K562 (cell line): ENCODE measurements around the gene VPS50. TPM values are rescaled to one million over a fixed set of nuclear protein-coding genes. Genes with fewer than 3 reads are reported as not detected.

Source experiments
- ATAC-seq: fragments of 200-7000 bp; cut with Tn5 transposase; 3 replicates; pipeline ENCODE4 v1.9.1; 2020; ENCODE audit warnings: moderate library complexity
- BruUV-seq: library from RNA; stranded (reverse); fragments of 400-500 nt; replicated peaks from 2 replicates; lab custom pipeline; 2021; lab: Mats Ljungman, UMichigan
- CTCF ChIA-PET: fragments of 300-600 bp; formaldehyde crosslinking; extraction: SDS; loops from one replicate; lab custom pipeline; 2021; ENCODE audit warnings: low intra/inter-chr PET ratio; lab: Yijun Ruan, JAX
- POLR2A ChIA-PET: fragments of 300-600, 350-650 bp; sonication (Branson Sonifier 250); formaldehyde crosslinking; extraction: SDS; loops from one replicate; lab custom pipeline; 2021; ENCODE audit warnings: antibody characterized with exemption, inconsistent platforms; lab: Yijun Ruan, JAX
- DNase-seq, 4 experiments: peaks; one replicate each; pipeline versions ENCODE4 v3.0.0 to v3.0.0-alpha.2; 2011 to 2018; ENCODE audit warnings: low spot score in 3 of 4, mixed read lengths in 3 of 4; ENCODE audit errors: extremely low read depth in 1 of 4
- FAIRE-seq: peaks from 2 replicates; lab custom pipeline; 2011; peaks lifted over from hg19 to GRCh38; lab: Jason Lieb, UNC
- H2AFZ ChIP-seq: 2 replicates; pipeline ENCODE4 v1.6.0; 2011; ENCODE audit warnings: low read depth, low read length, control low read depth, inconsistent platforms
- H3K27ac ChIP-seq: fragments of 200-600 bp; 3 replicates; pipeline ENCODE4 v1.8.0; 2011; ENCODE audit warnings: low read depth, mild to moderate bottlenecking, control low read depth, inconsistent platforms, low read length, moderate library complexity, mixed read lengths; ENCODE audit errors: extremely low read depth
- H3K27me3 ChIP-seq, 2 experiments: fragments of 300-600 bp in 1 of 2; 2 replicates in 1 of 2; 3 replicates in 1 of 2; pipeline versions ENCODE4 v1.6.0 to v1.8.0; 2011; ENCODE audit warnings: inconsistent platforms in 2 of 2, low read length in 2 of 2, mild to moderate bottlenecking in 1 of 2, mixed read lengths in 1 of 2, moderate library complexity in 1 of 2; ENCODE audit not compliant: control insufficient read depth in 2 of 2, insufficient read depth in 2 of 2
- H3K36me3 ChIP-seq: fragments of 300-600 bp; 3 replicates; pipeline ENCODE4 v1.8.0; 2011; ENCODE audit warnings: mild to moderate bottlenecking, low read length, inconsistent platforms; ENCODE audit not compliant: control insufficient read depth, insufficient read depth
- H3K4me1 ChIP-seq, 2 experiments: fragments of 200-600 bp in 1 of 2; replicated peaks in 1 of 2; 2 replicates in 1 of 2; 3 replicates in 1 of 2; pipeline versions ENCODE4 v1.5.1 to v1.8.0; 2011; ENCODE audit warnings: inconsistent platforms in 2 of 2, low read length in 2 of 2, mild to moderate bottlenecking in 1 of 2, mixed read lengths in 1 of 2, moderate library complexity in 1 of 2; ENCODE audit not compliant: control insufficient read depth in 2 of 2, insufficient read depth in 2 of 2
- H3K4me2 ChIP-seq: 2 replicates; pipeline ENCODE4 v1.6.1; 2011; ENCODE audit warnings: low read length, control low read depth, inconsistent platforms, mixed read lengths; ENCODE audit not compliant: insufficient read depth
- H3K4me3 ChIP-seq: fragments of 200-600 bp; sonication (generic), shearing (Covaris generic); 2 replicates; pipeline ENCODE4 v1.5.1; 2016; ENCODE audit warnings: control low read depth, inconsistent platforms
- H3K79me2 ChIP-seq: fragments of 200-600 bp; 3 replicates; pipeline ENCODE4 v1.8.0; 2011; ENCODE audit warnings: low read length, inconsistent platforms; ENCODE audit not compliant: control insufficient read depth, insufficient read depth
- H3K9ac ChIP-seq, 2 experiments: 2 replicates each; pipeline versions ENCODE4 v1.6.0 to v1.6.1; 2011; ENCODE audit warnings: low read depth in 2 of 2, low read length in 2 of 2, control low read depth in 1 of 2, inconsistent platforms in 1 of 2, mild to moderate bottlenecking in 1 of 2, mixed read lengths in 1 of 2; ENCODE audit not compliant: insufficient read depth in 1 of 2
- H3K9me1 ChIP-seq: one replicate; pipeline ENCODE4 v1.6.0; 2011; ENCODE audit warnings: inconsistent platforms, mild to moderate bottlenecking, low read length, moderate library complexity; ENCODE audit not compliant: control insufficient read depth, insufficient read depth
- H3K9me3 ChIP-seq: replicated peaks from 2 replicates; pipeline ENCODE4 v1.5.1; 2011; ENCODE audit warnings: low read depth, low read length, inconsistent platforms; ENCODE audit not compliant: control insufficient read depth, insufficient read depth
- H4K20me1 ChIP-seq: replicated peaks from 2 replicates; pipeline ENCODE4 v1.6.1; 2011; ENCODE audit warnings: low read length, inconsistent platforms, mixed read lengths; ENCODE audit not compliant: control insufficient read depth, insufficient read depth
- GATAD2A ChIP-seq: fragments of 450-650 bp; IDR thresholded peaks from 2 replicates; pipeline ENCODE4 v1.6.1; 2017
- KLF13 ChIP-seq: fragments of 450-650 bp; IDR thresholded peaks from 2 replicates; pipeline ENCODE4 v1.6.1; 2016; ENCODE audit warnings: missing genetic modification characterization, low read depth, mild to moderate bottlenecking, missing compliant biosample characterization, moderate library complexity, borderline replicate concordance
- NR4A1 ChIP-seq, 2 experiments: fragments of 250-450 bp in 1 of 2; fragments of 450-650 bp in 1 of 2; sonication (Bioruptor Pico) in 1 of 2; IDR thresholded peaks; 2 replicates each; pipeline versions ENCODE4 v1.4.0 to v1.6.1; 2016 to 2020; ENCODE audit warnings: mild to moderate bottlenecking in 2 of 2, missing compliant biosample characterization in 1 of 2, missing genetic modification characterization in 1 of 2, moderate library complexity in 1 of 2
- WHSC1 ChIP-seq: IDR thresholded peaks from one replicate; pipeline ENCODE4 v1.6.1; 2012; ENCODE audit warnings: low read length, control low read depth, inconsistent platforms
- ZEB2 ChIP-seq: fragments of 450-650 bp; IDR thresholded peaks from 2 replicates; pipeline ENCODE4 v1.6.1; 2016
- ZNF12 ChIP-seq: sonication (generic); formaldehyde crosslinking; IDR thresholded peaks from 2 replicates; pipeline ENCODE4 v1.4.0; 2020; ENCODE audit warnings: mild to moderate bottlenecking, missing genetic modification reagents
- ZNF23 ChIP-seq: fragments of 250-450 bp; sonication (Bioruptor Pico); IDR thresholded peaks from 2 replicates; pipeline ENCODE4 v1.4.0; 2020; ENCODE audit warnings: mild to moderate bottlenecking
- WGBS: fragments of 100-300 bp; shearing (Covaris generic); methylation state at CpG from one replicate; pipeline ENCODE4 v1.1.6; 2016; ENCODE audit warnings: low coverage, mixed read lengths; ENCODE audit not compliant: insufficient coverage; ENCODE audit errors: missing lambda C conversion rate; 5-methylcytosine and 5-hydroxymethylcytosine counted together
- in situ Hi-C: fragments of 300-500 bp; cut with MboI; formaldehyde crosslinking; loops from 4 replicates; pipeline ENCODE4 v1.15.0; 2018; ENCODE audit warnings: inconsistent platforms, mixed read lengths
- intact Hi-C: fragments of 100-400 bp; cut with micrococcal nuclease; formaldehyde crosslinking; loops from 2 replicates; pipeline ENCODE4 v1.14.2; 2022
- polyA plus RNA-seq, 8 experiments: library from polyadenylated mRNA; depleted of rRNA in 4 of 8; stranded (reverse) in 5 of 8; unstranded in 3 of 8; fragments of >200 nt; fragmentation: Nextera tagmentation in 2 of 8; fragmentation: Illumina TruSeq in 1 of 8; extraction: Ambion mirVana in 2 of 8; extraction: Trizol in 1 of 8; gene quantifications; 2 replicates each; pipeline versions ENCODE4 v1.2.1 to v1.2.3, GENCODE V29; 2011 to 2014; ENCODE audit warnings: inconsistent platforms in 1 of 8, missing spikeins in 1 of 8
- total RNA-seq, 7 experiments: library from RNA; depleted of rRNA in 6 of 7; stranded (reverse); fragments of >200 nt in 6 of 7; fragmentation: Illumina TruSeq in 2 of 7; extraction: Trizol in 2 of 7; gene quantifications; 2 replicates each; pipeline versions ENCODE4 v1.2.1 to v1.2.3, GENCODE V29; 2011 to 2021; ENCODE audit warnings: low replicate concordance in 1 of 7

Gene VPS50
- total and polyA plus RNA-seq, 9 of the 15 experiments (the other 6 are each of a cell fraction or from before 2014, with no cell fraction given): 10.5 to 29.4 (median 15.8) TPM

GRCh38 chr7:93203496-93203895 lies 28.7 kb upstream of the VPS50 start:
- Histone ChIP-seq H2AFZ (no peak overlapping the region), H3K4me1 (no peaks in the 10 kb centered on the region), H3K36me3 (no peaks in the 10 kb centered on the region), H3K27ac (no peak overlapping the region), H4K20me1 (no peaks in the 10 kb centered on the region), H3K9me3 (no peaks in the 10 kb centered on the region), H3K79me2 (no peaks in the 10 kb centered on the region), H3K9me1 (no peaks in the 10 kb centered on the region), H3K27me3 (no peaks in the 10 kb centered on the region; a peak in 1 of 5 replicates), H3K4me3 (no peak overlapping the region), H3K4me2 (no peak overlapping the region), H3K9ac (no peak overlapping the region)
- FAIRE-seq: no peak
- intact Hi-C loops: no loop called here
- in situ Hi-C loops: no loop called here
- no peak for TF ChIP-seq GATAD2A
- TF ChIP-seq ZNF23 (CRISPR knock-in tag): no peak
- no peak for TF ChIP-seq ZEB2
- TF ChIP-seq NR4A1 (CRISPR knock-in tag; IDR thresholded peaks at IDR 0.05): no peak
- TF ChIP-seq NR4A1 (tag; IDR thresholded peaks at IDR 0.05): no peak
- no peak for TF ChIP-seq ZNF12
- ChIA-PET POLR2A (no interaction called here), CTCF (no interaction called here)
- no peak; the same call in 2 of the 3 replicates for ATAC-seq
- WGBS: 10% methylated on average over 3 of the region's 3 CpGs
- no TSS peak for BruUV-seq
- DNase-seq: no peak

DNA sequence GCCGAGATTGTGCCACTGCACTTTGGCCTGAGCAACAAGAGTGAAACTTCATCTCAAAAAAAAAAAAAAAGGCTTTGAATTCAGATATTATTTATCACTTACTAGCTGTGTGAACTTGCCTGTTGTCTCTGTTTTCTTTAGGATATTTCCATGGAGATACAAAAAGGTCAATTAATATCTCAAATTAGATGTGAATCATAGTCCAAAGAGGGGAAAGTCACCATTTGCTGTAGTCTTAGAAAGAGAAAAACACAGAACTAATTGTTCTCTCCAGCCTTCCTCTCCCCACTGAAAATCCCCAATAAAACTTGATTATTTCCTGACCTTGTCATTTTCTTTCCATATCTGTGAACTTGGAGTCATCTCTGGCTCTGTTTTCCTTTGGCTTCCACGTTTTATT lies 27.1 kb upstream of the VPS50 start:
- Histone ChIP-seq H3K4me3 (no peak overlapping the region), H3K27ac (no peak overlapping the region), H4K20me1 (no peaks in the 10 kb centered on the region), H3K36me3 (no peaks in the 10 kb centered on the region), H3K27me3 (no peaks in the 10 kb centered on the region; a peak in 1 of 5 replicates), H3K9me3 (no peaks in the 10 kb centered on the region), H3K4me2 (no peak overlapping the region), H3K79me2 (no peaks in the 10 kb centered on the region), H3K4me1 (no peaks in the 10 kb centered on the region), H3K9me1 (no peaks in the 10 kb centered on the region), H2AFZ (no peak overlapping the region), H3K9ac (no peak overlapping the region)
- 5% methylated on average over 2 of the region's 2 CpGs for WGBS
- DNase-seq: no peak
- intact Hi-C loops: no loop called here
- in situ Hi-C loops: no loop called here
- ChIA-PET POLR2A (interaction anchor here (1.1 kb wide), 1 partner anchor 14 kb away, joined by 5 read pairs; no protein-coding TSS in a partner anchor), CTCF (no interaction called here)
- FAIRE-seq: no peak
- no peak for TF ChIP-seq KLF13 (tag)
- no peak for TF ChIP-seq WHSC1
- no peak for ATAC-seq
- no TSS peak for BruUV-seq
